IPS DF 4.7 (cell line): ENCODE data around the gene NMRAL1.
A peak's percentile ranks its signal among the peaks of the same experiment; 100 is the strongest.

ENCODE experiments used
- DNase-seq: peaks from one replicate; pipeline ENCODE4 v3.0.0-alpha.2; 2013; ENCODE audit warnings: low spot score; ENCODE audit errors: extremely low read depth

Gene NMRAL1

DNA sequence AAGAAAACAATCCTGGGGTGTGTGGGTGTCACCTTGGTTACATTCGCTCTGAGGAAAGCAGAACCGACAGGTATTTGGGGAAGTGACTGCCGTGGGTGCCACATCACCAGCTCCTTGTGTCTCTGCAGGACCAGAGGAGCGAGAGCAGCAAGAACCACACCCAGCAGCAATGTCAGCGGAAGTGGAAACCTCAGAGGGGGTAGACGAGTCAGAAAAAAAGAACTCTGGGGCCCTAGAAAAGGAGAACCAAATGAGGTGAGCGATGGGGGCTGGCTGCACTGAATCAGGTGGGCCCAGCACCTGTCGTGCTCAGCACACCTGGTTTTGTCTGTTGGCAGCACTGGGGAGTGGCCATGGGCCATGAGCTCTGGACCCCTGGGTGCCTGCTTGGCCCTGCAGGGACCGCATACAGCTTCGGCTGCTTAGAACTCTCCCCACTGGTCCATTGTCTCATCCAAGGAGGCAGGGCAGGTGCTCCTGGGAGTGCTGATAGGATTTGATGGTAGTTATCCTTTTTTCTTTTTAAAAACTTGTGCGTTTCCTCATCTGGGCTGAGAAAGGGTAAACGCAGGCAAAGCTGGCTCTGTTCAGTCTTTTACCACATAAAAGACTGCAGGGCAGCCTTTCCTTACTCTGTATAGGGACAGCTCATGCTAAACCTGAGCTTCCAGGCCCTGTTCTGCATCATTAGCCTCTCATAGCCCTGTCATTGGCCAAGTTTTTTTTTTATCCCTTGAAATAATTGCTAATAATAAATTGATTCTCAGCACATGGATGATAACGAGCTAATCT is 31.1 kb upstream of the NMRAL1 start:
- no peak for DNase-seq

- no peak for DNase-seq
Measured at GRCh38 chr16:4501071-4501478, 26.6 kb upstream of the NMRAL1 start.

DNA sequence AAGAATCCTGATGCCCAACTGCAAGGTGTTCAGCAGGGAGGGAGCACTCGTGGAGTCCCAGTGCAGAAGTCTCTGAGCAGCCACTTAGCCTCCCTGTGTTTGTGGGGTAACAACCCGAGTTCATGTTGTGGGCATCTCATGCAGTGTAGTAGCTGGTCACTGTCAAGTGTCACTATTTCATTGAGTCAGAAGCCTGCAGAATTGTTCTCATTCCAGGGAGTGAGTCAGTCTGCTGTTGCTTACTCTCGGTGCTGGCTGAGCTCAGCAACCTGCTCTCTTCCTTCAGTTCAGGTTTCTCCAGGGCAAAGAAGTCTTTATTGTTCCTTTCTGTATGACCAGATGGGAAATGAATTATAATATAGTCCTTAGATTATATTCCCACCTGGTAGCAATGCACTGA is 25.8 kb upstream of the NMRAL1 start:
- no peak for DNase-seq

- no peak for DNase-seq
Measured at GRCh38 chr16:4499196-4499555, 24.8 kb upstream of the NMRAL1 start.

GRCh38 chr16:4498546-4499195 is 24.2 kb upstream of the NMRAL1 start:
- no peak for DNase-seq

- DNase-seq: no peak
Measured at GRCh38 chr16:4496305-4496704, 21.9 kb upstream of the NMRAL1 start.

DNA sequence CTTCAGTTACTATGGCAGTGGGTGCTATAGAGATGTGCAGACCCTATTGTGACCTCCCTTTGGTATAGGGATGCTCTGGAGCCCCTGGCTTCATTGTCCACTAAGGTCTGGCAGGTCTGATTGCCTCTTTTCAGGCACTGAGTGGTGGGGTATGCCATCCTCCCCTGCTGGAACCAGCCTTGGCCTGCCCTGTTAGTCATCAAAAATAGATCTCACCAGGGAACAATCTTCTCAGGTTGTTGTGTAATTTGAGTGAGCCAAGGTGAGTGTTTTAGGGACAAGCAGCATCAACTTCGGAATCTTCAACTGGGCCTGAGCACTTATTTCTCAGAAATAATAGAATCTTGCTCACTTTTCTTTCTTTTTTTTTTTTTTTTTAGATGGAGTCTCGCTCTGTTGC is 21.3 kb upstream of the NMRAL1 start:
- no peak for DNase-seq

- no peak for DNase-seq
Measured at GRCh38 chr16:4494746-4495490, 20.5 kb upstream of the NMRAL1 start.

DNA sequence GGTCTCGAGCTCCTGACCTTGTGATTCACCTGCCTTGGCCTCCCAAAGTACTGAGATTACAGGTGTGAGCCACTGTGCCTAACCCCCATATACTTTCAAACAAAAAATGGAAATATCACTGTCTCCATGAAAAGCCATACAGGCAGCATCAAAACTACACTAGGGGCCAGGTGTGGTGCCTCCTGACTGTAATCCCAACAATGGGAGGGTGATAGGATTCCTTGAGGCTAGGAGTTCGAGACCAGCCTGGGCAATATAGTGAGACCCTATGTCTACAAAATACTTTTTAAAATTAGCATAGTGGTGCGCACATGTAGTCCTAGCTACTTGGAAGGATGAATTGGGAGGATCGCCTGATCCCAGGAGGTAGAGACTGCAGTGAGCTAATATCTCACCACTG is 17.5 kb upstream of the NMRAL1 start:
- DNase-seq: no peak

DNA sequence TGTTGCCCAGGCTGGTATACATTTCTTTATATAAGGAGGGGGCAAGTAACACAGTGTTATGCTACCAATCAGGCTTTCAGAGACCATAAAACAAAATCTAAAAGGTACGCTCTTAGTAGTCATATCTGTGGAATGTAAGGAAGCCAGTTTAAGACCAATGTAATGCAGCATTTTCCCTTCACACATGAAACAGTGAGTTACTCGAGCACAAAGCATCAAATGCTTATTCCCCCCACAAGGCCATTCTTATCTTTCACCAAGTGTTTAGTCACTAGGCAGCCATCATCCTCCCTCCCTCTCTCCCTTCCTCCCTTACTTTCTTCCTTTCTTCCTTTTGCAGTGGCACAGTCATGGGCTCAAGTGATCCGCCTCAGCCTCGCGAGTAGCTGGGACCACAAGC is 14.6 kb upstream of the NMRAL1 start:
- DNase-seq: no peak

- DNase-seq: no peak
Measured at GRCh38 chr16:4488499-4488967, 14.1 kb upstream of the NMRAL1 start.

DNA sequence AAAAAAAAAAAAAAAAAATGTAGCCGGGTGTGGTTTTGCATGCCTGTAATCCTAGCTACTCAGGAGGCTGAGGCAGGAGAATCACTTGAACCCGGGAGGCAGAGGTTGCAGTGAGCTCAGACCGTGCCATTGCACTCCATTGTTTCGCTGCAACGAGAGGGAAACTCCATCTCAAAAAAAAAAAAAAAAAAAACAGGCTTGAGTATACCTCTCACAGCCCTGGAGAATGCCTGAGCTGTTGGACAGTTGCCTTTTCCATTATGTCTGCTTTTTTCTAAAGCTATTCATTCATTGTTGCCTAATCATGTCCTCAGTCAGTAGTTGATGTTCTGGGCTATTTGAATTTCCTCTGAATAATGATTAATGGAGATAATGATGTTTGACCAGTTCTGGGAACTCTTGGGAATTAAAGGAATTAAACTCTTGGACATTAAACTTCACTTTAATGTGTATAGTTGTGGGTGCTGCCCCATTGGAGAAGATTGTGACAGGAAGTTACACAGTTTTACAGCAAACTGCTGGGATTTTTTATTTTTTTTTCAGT is 13.6 kb upstream of the NMRAL1 start:
- no peak for DNase-seq

DNA sequence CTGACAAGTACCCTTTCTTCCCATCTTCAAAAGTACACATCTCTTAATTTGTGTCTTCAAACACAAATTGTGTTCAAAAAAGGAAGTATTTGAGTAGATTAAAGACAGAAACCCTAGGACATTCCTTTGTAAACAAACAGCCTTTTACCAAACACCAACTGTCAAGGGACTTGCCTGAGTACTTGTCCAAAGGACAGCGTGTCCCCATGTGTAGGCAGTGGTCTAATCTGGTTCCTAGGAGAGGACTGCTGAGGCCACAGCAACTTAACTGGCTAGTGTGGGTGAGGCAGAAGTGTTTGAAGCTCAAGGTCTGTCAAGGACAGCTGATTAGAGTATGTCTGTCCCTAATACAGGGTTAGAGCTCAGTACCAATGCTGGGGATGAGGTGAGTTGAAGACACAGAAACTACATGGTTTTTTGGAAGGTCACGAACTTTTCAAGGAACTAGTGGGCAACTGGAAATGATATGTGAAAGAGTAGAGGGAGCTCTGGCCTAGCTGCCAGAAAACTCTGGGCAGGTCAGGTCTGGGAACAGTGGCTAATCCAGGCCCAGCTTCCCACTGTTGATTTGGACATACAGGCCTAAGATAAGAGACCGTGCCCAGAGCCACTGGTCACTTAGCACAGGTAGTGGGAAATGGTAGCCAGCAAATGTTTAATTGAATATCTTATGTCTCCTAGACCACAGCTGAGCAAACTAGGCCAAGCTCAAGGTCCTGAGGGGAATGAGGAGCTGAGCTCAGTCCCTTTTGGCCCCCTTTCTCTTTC is 11.9 kb upstream of the NMRAL1 start:
- DNase-seq: no peak

GRCh38 chr16:4481963-4482362 is 7.5 kb upstream of the NMRAL1 start:
- no peak for DNase-seq

DNA sequence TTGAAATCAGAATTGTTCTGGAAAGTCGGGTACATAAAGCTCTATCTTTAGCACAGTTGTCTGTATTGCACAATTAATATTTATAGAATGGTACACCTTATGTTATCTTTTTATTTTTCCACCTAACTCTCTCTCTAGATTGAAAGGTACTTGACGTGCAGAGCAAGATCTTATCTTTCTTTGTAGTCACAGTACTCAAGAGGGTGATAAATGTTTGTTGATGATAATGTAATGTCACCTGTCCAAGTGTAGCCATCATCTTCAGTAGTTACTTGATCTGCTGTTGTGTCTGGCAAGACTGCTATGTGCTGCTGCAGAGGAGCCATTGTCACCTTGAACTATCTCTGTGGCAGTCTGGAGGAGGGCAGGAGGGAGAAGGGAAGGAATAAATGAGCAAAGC is 7.1 kb upstream of the NMRAL1 start:
- DNase-seq: no peak

- no peak for DNase-seq
Measured at GRCh38 chr16:4477966-4478365, 3.5 kb upstream of the NMRAL1 start.

DNA sequence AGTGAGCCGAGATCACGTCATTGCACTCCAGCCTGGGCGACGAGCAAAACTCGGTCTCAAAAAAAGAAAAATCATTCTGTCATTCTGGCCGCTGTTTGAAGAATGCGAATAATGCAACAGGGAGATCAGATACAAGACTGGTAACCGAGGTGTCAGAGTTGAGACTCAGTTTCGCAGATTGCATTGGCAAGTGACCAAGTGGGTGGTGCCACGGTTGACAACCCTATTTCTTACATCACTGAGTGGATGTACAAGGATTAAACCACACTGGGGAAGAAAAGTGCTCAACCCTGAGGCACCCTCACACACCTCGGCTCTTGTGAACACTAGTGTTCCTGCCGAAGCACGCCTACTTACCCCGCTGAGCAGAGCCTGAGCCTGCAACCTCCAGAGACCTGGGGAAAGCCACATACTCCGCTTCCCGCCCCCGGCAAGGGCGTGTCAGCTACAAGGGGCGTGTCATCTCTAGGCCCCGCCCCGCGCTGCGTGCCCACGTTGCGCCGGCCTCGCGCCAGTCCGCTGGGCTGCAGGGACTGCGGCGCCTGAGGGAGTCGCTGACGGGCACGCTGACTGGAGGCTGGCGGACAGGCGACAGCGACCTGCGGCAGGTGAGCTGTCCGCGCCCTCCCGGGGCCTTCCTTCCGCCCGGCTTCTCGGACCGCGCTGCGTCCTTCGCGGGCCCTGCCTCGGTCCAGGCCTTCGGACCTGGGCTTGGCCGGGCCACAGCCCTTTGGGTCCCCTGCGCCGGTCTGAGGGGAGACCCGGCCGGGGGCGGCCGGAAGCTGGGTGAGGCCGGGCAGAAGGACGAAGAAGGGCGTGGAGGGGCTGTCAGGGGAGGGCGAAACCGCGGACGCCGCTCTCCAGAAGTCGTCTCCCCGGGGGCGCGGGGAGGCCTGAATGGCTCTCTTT is 1.7 kb upstream of the NMRAL1 start, which contains the start of gene HMOX2:
Gene HMOX2 (plus strand): TSS at position 519 of the 909 bp plus-strand sequence. CDS start 29,127 bp downstream, outside the sequence.
- peak; percentile 71 for DNase-seq

GRCh38 chr16:4472880-4473279 is 1.5 kb downstream of the NMRAL1 start:
- no peak for DNase-seq

- no peak for DNase-seq
Measured at GRCh38 chr16:4471869-4472268, 2.6 kb downstream of the NMRAL1 start.

GRCh38 chr16:4468972-4469371 is 5.5 kb downstream of the NMRAL1 start:
- DNase-seq: no peak
